Adipose tissue (tissue), 3 donors: ENCODE measurements around the gene ADAMTSL5. TPM values are rescaled to one million over a fixed set of nuclear protein-coding genes. Genes with fewer than 3 reads are reported as not detected.
"Not testable (repeated sequence)": the region's sequence is repeated elsewhere in the genome, so short reads cannot be mapped to it uniquely, and the experiment has no call there.

Source experiments
- H3K27ac ChIP-seq: one replicate; pipeline ENCODE4 v1.5.1; 2013; ENCODE audit warnings: low read depth, low read length
- WGBS, 3 donors: extraction: QIAGEN DNeasy Blood & Tissue Kit; methylation state at CpG; one replicate each; pipeline ENCODE4 v1.1.7; 2013; 5-methylcytosine and 5-hydroxymethylcytosine counted together
- polyA plus RNA-seq, 3 donors: library from polyadenylated mRNA; stranded (reverse); fragments of 200-250 nt; gene quantifications; one replicate each; pipeline ENCODE4 v1.2.3, GENCODE V29; 2013
- donor health status: healthy with polysubstance abuse.
- donor health status: Bipolar disorder and iron deficiency.
- donor health status: healthy.

The ADAMTSL5 gene
- polyA plus RNA-seq, 3 donors = 0.55 to 0.90 (median 0.89) TPM

DNA sequence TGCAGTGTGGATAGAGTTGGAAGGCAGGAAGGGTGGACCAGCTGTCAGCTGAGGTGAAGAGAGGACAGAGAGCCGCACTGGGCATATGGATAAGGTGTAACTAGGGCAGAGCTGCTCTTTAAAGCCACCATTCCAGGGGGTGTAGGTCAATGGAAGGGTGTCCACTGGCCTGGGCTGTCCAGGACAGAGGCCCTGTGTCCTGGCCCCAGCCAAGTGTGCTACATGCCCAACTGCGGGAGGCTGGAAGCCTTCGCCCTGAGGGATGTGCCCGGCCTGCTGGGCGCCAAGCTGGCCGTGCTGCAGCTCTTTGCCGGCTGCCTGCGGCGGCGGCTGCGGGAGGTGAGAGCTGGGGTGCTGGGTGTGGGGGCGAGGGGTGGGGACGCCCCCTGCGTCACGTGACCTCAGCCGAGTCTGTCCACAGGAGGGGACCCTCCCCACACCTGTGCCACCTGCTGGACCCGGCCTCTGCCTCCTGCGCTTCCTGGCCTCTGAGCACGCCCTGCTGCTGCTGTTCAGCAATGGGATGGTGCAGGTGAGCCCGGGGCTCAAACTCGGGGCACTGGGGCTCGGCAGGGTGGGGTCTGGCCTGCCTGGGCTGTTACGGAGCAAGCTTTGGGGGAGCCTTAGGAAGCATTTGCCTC is 20.8 kb upstream of the ADAMTSL5 start:
- 60 to 78% (median 77%) methylated on average over 16 to 23 of the region's 23 CpGs for WGBS, 3 donors
- H3K27ac ChIP-seq = no peak overlapping the region

DNA sequence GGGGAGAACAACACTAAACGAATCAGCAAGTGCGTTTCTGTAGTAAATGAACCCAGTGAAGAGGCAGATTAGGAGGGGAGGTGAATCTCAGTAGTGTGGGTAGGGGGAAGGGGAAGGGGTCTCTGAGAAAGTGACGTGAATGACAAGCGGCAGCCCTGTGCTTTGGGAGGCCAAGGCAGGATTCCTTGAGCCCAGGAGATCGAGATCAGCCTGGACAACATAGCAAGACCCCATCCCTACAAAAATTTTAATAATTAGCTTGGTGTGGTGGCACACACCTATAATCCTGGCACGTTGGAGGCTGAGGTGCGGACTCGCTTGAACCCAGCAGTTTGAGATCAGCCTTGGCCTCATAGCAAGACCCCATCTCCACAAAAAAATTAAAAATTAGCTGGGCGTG is 19.2 kb upstream of the ADAMTSL5 start:
- no peak overlapping the region for H3K27ac ChIP-seq
- WGBS, 3 donors = 85 to 91% (median 89%) methylated on average over 9 of the region's 9 CpGs

DNA sequence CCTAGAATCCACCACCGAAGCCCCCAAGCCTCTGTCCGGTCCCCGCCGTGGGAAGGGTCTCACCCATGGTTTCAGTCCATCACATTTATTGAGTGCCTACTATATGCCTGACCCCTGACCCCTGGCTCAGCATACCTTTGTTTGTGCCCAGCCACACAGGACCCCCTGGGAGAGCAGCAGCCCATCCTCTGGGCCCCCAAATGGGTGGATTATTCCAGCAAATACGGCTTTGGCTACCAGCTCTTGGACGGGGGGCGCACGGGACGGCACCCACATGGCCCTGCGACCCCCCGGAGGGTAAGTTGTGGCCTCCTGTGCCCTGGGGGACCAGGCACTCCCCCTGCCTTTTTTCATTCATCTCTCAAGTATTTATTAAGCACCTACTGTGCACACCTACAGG is 18.8 kb upstream of the ADAMTSL5 start:
- 80 to 90% (median 89%) methylated on average over 11 of the region's 11 CpGs for WGBS, 3 donors
- no peak overlapping the region for H3K27ac ChIP-seq

DNA sequence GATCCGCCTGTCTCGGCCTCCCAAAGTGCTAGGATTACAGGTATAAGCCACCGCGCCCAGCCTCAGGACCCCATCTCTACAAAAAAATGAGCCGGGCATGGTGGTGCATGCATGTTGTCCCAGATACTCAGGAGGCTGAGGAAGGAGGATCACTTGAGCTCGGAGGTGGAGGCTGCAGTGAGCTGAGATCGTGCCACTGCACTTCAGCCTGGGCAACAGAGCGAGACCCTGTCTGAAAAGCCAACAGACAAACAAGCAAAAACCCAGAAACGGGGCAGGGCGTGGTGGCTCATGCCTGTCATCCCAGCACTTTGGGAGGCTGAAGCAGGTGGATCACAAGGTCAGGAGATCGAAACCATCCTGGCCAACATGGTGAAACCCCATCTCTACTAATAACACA is 18.0 kb upstream of the ADAMTSL5 start:
- not testable (repeated sequence) for H3K27ac ChIP-seq
- 89 to 92% (median 91%) methylated on average over 11 of the region's 11 CpGs for WGBS, 3 donors

DNA sequence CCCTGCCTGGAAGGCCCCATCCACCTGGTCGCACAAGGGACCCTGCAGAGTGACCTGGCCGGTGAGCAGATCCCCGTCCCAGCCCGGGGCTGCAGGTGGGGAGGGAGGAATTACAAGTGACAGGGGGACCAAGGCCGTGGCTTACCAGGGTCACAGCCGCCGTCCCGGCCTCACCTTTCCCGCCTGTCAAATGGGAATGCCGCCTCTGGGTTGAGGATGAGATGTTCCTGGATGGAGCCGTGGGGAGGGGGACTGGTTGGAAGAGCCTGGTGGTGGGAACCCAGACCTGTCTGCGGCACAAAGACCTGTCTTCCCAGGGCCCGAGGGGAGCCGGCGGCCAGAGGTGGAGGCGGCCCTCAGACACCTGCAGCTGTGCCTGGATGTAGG is 16.6 kb upstream of the ADAMTSL5 start:
- WGBS, 3 donors = 67 to 82% (median 80%) methylated on average over 14 to 16 of the region's 16 CpGs
- no peak overlapping the region for H3K27ac ChIP-seq

DNA sequence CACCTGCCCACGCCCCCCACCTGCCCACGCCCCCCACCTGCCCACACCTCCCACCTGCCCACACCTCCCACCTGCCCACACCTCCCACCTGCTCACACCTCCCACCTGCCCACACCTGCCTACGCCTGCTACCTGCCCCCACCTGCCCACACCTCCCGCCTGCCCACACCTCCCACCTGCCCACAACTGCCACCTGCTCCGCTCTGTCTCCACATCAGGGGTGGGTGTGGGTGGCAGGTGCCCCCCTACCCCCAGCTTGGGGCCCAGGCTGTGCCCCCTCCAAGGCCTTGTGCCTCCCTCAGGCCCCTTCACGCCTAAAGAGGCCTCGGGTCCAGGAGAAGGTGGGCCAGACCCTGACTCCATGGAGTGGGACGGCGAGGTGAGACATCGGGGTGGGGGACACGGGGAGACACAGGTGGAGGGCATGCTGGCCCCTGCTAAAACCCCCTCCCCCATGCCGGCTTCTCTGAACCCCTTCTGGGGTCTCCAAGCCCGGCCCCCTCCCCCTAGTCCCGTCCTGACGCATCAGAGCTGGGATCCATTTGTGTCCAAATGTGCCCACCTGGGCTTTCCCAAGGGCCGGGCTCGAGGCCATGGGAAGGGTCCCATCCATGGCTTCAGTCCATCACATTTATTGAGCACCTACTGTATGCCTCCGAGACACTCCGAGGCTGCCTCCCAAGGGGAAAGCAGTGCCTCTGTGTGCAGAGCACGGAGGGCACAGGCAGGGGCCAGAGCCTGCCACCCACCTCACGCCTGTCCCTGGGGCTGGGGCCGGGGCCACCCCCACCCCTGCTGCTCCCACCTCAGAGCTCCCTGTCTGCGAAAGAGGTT is 16.0 kb upstream of the ADAMTSL5 start:
- H3K27ac ChIP-seq = no peak overlapping the region
- WGBS, 3 donors = 66 to 84% (median 78%) methylated on average over 17 to 21 of the region's 23 CpGs

DNA sequence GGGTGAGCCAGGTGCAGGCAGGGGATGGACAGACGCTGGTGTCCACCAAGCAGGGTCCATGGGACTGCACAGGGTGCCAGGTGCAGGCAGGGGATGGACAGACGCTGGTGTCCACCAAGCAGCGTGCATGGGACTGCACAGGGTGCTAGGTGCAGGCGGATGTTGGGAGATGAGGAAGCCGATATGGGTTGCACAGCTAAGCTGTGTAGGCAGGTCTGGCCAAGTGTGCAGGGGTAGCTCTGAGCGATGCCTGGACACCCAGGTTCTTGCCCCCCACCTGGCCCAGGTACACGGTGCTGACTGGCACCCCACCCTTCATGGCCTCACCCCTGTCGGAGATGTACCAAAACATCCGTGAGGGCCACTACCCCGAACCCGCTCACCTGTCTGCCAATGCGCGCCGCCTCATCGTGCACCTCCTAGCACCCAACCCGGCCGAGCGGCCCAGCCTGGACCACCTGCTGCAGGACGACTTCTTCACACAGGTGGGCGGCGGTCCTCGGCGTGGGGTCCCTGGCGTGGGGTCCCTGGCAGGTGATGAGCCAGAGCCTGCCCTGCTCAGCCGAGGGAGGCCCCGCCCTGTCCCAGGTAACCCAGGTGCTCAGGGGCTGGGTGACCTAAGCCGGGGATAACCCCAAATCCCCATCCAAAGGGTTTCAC is 15.0 kb upstream of the ADAMTSL5 start:
- no peak overlapping the region for H3K27ac ChIP-seq
- 73 to 86% (median 80%) methylated on average over 26 to 27 of the region's 27 CpGs for WGBS, 3 donors

DNA sequence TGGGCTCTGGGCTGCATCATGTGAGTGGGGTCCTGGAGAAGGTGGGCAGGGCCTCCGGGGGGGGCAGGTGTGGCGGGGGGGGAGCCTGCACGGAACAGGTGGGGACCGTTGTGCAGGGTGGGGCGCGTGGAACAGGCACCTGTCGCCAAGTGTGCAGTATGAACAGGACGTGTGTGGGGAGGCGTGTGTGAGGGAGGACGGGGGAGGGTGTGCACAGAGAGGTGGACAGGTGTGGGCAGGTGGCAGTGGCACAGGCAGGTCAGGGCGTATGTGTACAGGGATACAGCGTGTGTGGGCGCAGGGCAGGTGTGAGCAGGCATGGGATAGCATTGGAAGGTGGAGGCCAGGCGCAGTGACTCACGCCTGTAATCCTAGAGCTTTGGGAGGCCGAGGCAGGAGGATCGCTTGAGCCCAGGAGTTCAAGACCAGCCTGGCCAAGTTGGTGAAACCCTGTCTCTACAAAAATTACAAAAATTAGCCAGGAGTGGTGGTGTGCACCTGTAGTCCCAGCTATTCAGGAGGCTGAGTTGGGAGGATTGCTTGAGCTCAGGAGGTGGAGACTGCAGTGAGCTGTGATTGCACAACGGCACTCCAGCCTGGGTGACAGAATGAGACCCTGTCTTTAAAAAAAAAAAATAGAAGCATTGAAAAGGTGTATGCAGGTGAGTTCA is 14.3 kb upstream of the ADAMTSL5 start:
- WGBS, 3 donors = 57 to 83% (median 77%) methylated on average over 17 to 18 of the region's 18 CpGs
- H3K27ac ChIP-seq = no peak overlapping the region

DNA sequence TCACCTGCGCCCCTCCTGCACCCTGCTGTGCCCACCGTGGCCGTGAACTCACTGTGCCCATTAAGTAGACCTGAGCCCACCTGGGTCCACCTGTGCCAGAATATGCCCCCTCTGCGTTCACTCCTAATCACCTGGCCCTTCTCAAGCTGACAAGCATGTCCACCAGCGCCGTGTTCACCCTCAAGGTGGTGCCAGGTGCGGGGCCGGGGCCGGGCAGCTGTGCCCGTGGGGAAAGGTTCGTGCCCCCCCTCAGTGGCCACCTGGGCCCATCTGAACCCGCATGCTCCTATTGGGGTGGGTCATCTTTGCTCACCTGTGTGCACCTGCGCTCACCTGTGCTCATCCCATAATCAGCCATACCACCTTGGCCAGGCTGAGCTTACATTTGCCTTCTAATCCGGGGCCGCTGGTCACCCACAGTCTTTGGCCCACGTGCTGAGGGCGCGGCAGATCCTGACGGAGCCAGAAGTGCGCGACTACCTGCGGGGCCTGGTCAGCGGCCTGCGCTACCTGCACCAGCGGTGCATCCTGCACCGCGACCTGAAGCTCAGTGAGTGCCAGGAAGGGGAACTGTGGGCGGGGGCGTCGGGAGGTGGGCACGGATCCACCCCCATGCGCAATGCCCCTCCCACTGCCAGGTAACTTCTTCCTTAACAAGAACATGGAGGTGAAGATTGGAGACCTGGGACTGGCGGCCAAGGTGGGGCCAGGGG is 13.4 kb upstream of the ADAMTSL5 start:
- H3K27ac ChIP-seq = no peak overlapping the region
- 73 to 81% (median 76%) methylated on average over 32 to 33 of the region's 33 CpGs for WGBS, 3 donors

DNA sequence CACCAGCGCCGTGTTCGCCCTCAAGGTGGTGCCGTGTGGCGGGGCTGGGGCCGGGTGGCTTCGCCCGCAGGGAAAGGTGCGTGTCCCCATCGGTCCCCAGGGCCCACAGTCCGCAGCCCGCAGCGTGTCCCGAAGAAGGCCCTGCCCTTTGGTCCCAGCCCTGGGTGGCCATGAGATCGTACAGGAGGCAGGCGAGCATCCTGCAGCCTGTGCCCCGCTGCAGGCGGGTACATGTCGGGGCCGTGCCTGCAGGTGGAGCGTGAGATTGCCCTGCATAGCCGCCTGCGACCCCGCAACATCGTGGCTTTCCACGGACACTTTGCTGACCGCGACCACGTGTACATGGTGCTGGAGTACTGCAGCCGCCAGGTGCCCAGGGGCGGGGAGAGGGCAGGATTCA is 12.5 kb upstream of the ADAMTSL5 start:
- no peak overlapping the region for H3K27ac ChIP-seq
- WGBS, 3 donors = 56 to 65% (median 64%) methylated on average over 26 to 31 of the region's 31 CpGs

DNA sequence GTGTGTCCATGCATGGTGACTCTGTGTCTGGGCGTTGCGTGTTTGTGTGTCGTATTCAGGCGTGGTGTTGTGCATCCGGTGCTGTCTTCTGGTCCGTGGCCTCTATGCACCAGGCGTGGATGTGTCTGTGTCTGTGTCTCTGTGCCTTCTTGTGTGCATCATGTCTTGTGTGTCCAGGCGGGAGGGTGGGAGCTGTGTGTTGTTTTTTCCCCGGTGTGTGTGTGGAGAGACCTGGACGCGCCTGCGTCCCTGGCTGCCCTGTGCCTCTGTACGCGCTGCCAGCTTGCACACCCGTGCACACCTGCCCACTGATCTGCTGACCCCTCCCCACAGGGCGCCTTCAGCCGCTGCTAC is 12.1 kb upstream of the ADAMTSL5 start:
- WGBS, 3 donors = 58 to 65% (median 62%) methylated on average over 17 of the region's 17 CpGs
- no peak overlapping the region for H3K27ac ChIP-seq

DNA sequence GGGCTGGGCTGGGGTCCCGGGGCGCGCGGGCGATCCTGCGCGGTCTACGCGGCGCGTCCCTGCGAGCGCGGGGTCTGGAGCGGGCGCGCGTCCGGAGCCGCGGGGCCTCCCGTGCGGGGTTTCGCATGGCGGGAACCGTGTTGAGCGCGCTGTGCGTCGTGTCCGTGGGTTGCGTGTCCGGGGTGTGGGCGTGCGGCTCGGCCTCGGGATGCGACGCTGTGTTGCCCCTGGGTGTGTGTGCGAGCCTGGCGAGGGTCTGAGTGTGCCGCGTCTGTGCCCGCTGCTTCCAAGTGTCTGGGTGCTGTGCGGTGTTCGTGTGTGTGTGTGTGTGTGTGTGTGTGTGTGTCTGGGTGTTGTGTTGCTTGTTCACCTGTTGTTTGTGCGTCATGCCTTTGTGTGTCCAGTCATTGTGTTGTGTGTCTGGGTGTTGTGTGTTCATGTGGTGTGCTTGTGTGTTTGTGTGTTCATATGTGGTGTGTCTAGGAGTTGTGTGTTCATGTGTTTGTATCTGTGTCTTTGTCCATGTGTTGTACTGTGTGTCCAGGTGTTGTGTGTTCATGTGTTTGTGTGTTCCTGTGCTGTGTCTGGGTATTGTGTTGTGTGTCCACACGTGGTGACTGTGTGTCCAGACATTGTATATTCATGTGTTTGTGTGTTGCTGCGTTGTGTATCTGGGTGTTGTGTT is 11.6 kb upstream of the ADAMTSL5 start:
- WGBS, 3 donors = 11 to 21% (median 17%) methylated on average over 20 to 49 of the region's 49 CpGs
- no peak overlapping the region for H3K27ac ChIP-seq

DNA sequence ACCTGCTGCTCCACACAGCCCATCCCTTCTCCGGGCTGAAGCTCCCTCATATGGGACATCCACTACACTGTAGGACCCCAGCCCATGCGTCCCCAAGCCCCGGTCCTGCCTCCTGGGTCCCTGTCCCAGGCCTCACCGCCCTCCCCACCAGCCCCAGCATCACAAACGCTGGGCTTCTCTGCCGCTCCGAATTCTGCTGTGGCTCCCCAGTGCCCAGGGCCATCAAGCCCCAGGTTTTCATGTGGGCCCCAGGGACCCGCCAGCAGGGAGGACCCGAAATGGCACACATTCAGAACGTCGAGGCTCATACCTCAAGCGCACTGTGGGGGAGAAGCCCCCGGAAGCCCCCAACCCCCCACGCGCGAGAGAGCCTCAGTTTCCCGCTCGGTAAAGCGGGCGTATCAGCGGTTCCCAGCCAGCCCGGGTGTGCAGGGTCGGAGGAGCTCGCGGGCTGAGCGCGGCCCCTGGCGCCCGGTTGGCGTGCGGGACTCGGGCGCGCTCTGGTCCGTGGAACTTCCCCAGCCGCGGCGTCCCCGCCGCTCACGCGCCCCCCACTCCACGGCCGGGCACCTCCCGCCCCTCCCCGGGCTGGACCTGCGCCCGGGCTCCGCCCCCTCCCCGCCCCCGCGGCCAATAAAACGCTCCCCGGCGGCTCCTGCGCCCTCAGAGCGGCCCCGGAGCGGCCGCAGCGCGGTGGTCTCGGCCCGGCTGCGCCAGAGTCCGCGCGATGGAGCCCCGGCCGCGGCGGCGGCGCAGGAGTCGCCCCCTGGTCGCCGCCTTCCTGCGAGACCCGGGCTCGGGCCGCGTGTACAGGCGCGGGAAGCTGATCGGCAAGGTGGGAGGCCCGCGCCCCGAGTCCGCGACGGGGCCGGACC is 10.8 kb upstream of the ADAMTSL5 start, which contains the start of gene PLK5:
TSS of gene PLK5 (plus strand) at position 666 of the 875 bp plus-strand sequence. CDS start 2,920 bp downstream, outside the sequence.
- no peak within 1 kb of the TSS for H3K27ac ChIP-seq
- 8 to 12% (median 11%) methylated on average over 61 to 92 of the region's 92 CpGs for WGBS, 3 donors

DNA sequence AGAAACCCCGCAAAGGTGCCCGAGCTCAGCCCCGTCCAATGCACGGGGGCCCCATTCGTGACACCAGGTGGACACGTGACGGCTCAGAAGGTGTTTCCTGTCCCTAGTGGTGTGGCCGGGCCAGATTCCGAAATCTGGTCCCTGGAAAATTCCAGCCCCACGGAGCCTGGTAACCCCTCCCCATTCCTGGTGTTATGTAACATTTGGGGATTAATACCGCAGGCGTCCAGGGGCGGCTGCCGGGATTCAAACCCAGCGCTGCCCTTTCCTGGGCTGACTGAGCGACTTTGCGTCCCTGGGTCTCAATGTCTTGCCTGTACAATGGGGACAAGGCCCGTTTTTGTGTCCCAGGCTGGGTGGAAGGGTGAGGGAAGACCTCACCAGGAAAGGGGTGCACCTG is 10.0 kb upstream of the ADAMTSL5 start:
- WGBS, 3 donors = 65 to 79% (median 70%) methylated on average over 17 to 18 of the region's 18 CpGs
- no peak overlapping the region for H3K27ac ChIP-seq

DNA sequence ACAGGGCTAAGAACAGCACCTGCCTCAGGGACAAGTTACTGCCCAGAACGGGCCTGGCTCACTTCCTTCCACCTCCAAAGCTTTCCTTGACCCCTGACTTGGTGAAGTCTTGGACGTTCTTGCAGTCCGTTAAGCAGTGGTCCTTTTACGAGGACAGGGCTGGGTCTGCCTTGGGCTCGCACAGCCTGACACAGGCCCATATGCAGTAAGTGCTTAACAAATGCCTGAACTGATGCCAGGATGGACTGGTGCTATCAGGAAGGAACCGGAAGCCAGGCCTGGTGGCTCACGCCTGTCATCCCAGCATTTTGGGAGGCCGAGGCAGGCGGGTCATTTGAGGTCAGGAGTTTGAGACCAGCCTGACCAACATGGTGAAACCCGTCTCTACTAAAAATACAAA is 9.2 kb upstream of the ADAMTSL5 start:
- H3K27ac ChIP-seq = no peak overlapping the region

DNA sequence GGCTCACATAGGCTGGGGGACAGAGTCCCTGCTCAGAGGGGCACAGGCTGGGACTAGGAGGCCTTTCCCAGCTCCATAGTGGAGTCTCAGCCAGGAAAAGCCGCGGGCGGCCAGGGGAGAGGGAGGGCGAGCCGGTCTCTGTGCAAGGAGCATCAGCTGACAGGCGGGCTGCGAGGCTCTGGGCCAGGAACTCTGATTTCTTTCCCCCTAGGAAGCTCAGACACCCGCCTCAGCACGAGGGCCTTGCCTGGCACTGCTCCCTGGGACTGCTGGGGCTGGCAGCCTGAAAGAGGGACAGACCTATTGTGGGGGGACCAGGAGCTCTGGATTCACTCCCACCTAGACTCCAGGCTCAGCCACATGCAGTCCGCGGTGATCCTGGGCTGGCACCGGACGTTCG is 8.8 kb upstream of the ADAMTSL5 start:
- 55 to 69% (median 67%) methylated on average over 11 to 14 of the region's 14 CpGs for WGBS, 3 donors

More for the DNA sequence above, 9.2 kb upstream of the ADAMTSL5 start:
- 75 to 80% (median 77%) methylated on average over 10 of the region's 10 CpGs for WGBS, 3 donors

More for the DNA sequence above, 8.8 kb upstream of the ADAMTSL5 start:
- no peak overlapping the region for H3K27ac ChIP-seq
